ENCODE data around the gene CLRN2.

DNA sequence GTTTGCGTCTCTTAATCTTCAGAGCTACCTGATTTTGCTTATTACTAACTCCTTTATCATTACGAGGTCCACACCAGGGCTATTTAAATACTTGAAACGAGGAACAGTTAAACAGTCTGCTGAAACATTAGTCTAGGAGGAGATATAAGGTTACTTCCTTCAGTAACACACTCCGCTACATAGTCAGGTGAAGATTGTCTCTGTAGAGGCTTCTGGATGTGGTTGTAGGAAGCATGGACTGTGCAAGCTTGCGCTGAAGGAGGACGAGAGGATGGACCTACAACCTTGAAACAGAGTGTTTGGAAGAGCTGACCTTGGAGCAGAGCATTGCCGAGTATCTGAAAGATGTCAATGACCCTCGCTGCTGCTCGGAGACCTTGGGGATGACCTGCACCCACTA lies at the start of gene CLRN2:
- no peak for TF ChIP-seq EZH2 (IDR thresholded peaks at IDR 0.05; ENCODE audit: insufficient read depth, low read length)
- TF ChIP-seq, protein P1, sequence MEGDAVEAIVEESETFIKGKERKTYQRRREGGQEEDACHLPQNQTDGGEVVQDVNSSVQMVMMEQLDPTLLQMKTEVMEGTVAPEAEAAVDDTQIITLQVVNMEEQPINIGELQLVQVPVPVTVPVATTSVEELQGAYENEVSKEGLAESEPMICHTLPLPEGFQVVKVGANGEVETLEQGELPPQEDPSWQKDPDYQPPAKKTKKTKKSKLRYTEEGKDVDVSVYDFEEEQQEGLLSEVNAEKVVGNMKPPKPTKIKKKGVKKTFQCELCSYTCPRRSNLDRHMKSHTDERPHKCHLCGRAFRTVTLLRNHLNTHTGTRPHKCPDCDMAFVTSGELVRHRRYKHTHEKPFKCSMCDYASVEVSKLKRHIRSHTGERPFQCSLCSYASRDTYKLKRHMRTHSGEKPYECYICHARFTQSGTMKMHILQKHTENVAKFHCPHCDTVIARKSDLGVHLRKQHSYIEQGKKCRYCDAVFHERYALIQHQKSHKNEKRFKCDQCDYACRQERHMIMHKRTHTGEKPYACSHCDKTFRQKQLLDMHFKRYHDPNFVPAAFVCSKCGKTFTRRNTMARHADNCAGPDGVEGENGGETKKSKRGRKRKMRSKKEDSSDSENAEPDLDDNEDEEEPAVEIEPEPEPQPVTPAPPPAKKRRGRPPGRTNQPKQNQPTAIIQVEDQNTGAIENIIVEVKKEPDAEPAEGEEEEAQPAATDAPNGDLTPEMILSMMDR (IDR thresholded peaks at IDR 0.05; ENCODE audit: insufficient read depth, low read depth, low read length) = no peak
